Bronchial epithelial cell (primary cell): ENCODE data around the gene MUSTN1. TPM values are rescaled to one million over a fixed set of nuclear protein-coding genes. Genes with fewer than 3 reads are reported as not detected.

Source experiments
- DNase-seq: peaks from one replicate; pipeline ENCODE4 v3.0.0-alpha.2; 2010; ENCODE audit warnings: low read depth
- FAIRE-seq: peaks from 2 replicates; lab custom pipeline; 2011; peaks lifted over from hg19 to GRCh38; lab: Jason Lieb, UNC
- H3K27me3 ChIP-seq: 2 replicates; pipeline ENCODE4 v1.5.1; 2011; ENCODE audit warnings: low read length; ENCODE audit not compliant: control insufficient read depth, insufficient read depth
- H3K36me3 ChIP-seq: 2 replicates; pipeline ENCODE4 v1.5.1; 2011; ENCODE audit warnings: low read length; ENCODE audit not compliant: control insufficient read depth, insufficient read depth
- H3K4me3 ChIP-seq: 2 replicates; pipeline ENCODE4 v1.5.1; 2011; ENCODE audit warnings: mild to moderate bottlenecking, low read depth, low read length, control low read depth
- total RNA-seq: library from RNA; depleted of rRNA; stranded (reverse); fragments of >200 nt; gene quantifications from 2 replicates; pipeline ENCODE4 v1.2.1, GENCODE V29; 2014
- TF ChIP-seq, protein P1 (sequence below): IDR thresholded peaks from 2 replicates; pipeline ENCODE4 v1.5.1; 2011; ENCODE audit warnings: mild to moderate bottlenecking, moderate library complexity, low read length, control low read depth, inconsistent platforms; ENCODE audit not compliant: insufficient read depth, severe bottlenecking

The MUSTN1 gene
- total RNA-seq, 1 donor from 2014 or later, result not detected

GRCh38 chr3:52787672-52788625, 46.9 kb downstream of the MUSTN1 start:
- H3K36me3 ChIP-seq, result no peaks in the 10 kb centered on the region
- DNase-seq, result no peak
- FAIRE-seq, result no peak
- H3K4me3 ChIP-seq, result no peak overlapping the region
- H3K27me3 ChIP-seq, result peaks cover 8% of the 10 kb centered on the region
- TF ChIP-seq, protein P1, sequence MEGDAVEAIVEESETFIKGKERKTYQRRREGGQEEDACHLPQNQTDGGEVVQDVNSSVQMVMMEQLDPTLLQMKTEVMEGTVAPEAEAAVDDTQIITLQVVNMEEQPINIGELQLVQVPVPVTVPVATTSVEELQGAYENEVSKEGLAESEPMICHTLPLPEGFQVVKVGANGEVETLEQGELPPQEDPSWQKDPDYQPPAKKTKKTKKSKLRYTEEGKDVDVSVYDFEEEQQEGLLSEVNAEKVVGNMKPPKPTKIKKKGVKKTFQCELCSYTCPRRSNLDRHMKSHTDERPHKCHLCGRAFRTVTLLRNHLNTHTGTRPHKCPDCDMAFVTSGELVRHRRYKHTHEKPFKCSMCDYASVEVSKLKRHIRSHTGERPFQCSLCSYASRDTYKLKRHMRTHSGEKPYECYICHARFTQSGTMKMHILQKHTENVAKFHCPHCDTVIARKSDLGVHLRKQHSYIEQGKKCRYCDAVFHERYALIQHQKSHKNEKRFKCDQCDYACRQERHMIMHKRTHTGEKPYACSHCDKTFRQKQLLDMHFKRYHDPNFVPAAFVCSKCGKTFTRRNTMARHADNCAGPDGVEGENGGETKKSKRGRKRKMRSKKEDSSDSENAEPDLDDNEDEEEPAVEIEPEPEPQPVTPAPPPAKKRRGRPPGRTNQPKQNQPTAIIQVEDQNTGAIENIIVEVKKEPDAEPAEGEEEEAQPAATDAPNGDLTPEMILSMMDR, result no peak

- no peak for DNase-seq
- Histone ChIP-seq H3K27me3 (peaks cover 8% of the 10 kb centered on the region), H3K4me3 (no peak overlapping the region), H3K36me3 (no peaks in the 10 kb centered on the region)
- no peak for FAIRE-seq
- TF ChIP-seq, protein P1, result no peak
Observed at GRCh38 chr3:52787246-52787645, 47.6 kb downstream of the MUSTN1 start.

DNA sequence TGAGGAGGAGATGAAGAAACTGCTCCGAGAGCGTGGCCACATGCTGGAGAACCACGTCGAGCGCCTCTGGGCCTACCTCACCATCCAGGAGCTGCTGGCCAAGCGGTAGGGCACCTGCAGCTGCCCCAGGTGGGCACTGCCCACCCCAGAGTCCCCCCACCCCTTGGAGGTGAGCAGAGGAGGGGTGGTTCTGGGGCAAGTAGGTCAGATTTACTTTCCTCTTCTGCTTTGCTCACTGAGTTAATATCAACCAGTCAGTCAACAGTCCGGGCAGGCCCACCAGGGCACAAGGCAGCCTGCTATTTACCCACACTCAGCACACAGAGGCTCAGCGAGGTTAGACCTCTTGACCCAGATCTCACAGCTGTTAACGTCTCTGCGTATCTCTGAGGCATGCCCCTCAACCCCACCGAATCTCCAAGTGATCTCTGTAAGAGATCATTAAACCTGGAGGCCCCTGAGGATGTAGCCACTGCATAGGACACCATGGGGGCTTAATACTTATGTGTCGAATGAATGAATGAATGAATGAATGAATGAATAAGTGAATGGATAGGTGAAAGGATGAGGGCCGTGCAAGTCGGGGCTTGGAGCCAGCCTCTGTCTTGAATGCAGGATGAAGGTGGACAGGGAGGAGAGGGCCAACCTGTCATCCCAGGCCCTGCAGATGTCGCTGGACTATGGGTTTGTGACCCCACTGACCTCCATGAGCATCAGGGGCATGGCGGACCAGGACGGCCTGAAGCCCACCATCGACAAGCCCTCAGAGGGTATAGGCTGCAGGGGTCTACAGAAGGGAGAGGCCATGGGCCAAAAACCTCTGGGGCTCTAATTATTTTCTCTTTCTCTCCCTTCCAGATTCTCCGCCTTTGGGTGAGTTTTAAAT, 48.2 kb downstream of the MUSTN1 start:
- Histone ChIP-seq H3K36me3 (no peaks in the 10 kb centered on the region), H3K27me3 (peaks cover 10% of the 10 kb centered on the region), H3K4me3 (no peak overlapping the region)
- DNase-seq, result no peak
- TF ChIP-seq, protein P1, result no peak
- peak; percentile 23 for FAIRE-seq

- FAIRE-seq (no peak), DNase-seq (no peak)
Observed at GRCh38 chr3:52784931-52785590, 49.8 kb downstream of the MUSTN1 start.

More at GRCh38 chr3:52784931-52785590, 49.8 kb downstream of the MUSTN1 start:
- TF ChIP-seq, protein P1, result no peak
- Histone ChIP-seq H3K27me3 (peaks cover 10% of the 10 kb centered on the region), H3K36me3 (no peaks in the 10 kb centered on the region), H3K4me3 (no peak overlapping the region)
